K562 (cell line): ENCODE results near the gene SLC7A8. TPM values are rescaled to one million over a fixed set of nuclear protein-coding genes. Genes with fewer than 3 reads are reported as not detected.
A peak's percentile ranks its signal among the peaks of the same experiment; 100 is the strongest.

Experiments used
- CREB3L1 ChIP-seq: fragments of 450-650 bp; IDR thresholded peaks from 2 replicates; pipeline ENCODE4 v1.6.1; 2014; ENCODE audit warnings: low read depth, mild to moderate bottlenecking, moderate library complexity, borderline replicate concordance
- CSDE1 ChIP-seq, 2 experiments: fragments of 450-650 bp; IDR thresholded peaks; 2 replicates each; pipeline ENCODE4 v1.6.1; 2016; ENCODE audit warnings: mild to moderate bottlenecking in 1 of 2
- DNMT1 ChIP-seq: fragments of 450-650 bp; IDR thresholded peaks from 2 replicates; pipeline ENCODE4 v1.6.1; 2016; ENCODE audit warnings: antibody characterized with exemption, mild to moderate bottlenecking
- DPF2 ChIP-seq: fragments of 450-650 bp; IDR thresholded peaks from 2 replicates; pipeline ENCODE4 v1.6.1; 2016
- E2F1 ChIP-seq: sonication (generic); formaldehyde crosslinking; IDR thresholded peaks from 2 replicates; pipeline ENCODE4 v1.8.1; 2023; ENCODE audit warnings: mild to moderate bottlenecking, missing genetic modification reagents, moderate library complexity
- ESRRB ChIP-seq: fragments of 250-450 bp; sonication (Bioruptor Pico); IDR thresholded peaks from 2 replicates; pipeline ENCODE4 v1.5.0; 2020; ENCODE audit warnings: mild to moderate bottlenecking, moderate library complexity, borderline replicate concordance
- GABPB1 ChIP-seq: sonication (generic); formaldehyde crosslinking; IDR thresholded peaks from 2 replicates; pipeline ENCODE4 v1.8.0; 2022; ENCODE audit warnings: mild to moderate bottlenecking, missing genetic modification reagents
- ILF3 ChIP-seq: fragments of 450-650 bp; IDR thresholded peaks from 2 replicates; pipeline ENCODE4 v1.6.1; 2018; ENCODE audit warnings: antibody characterized with exemption, mild to moderate bottlenecking, moderate library complexity, borderline replicate concordance
- MTA1 ChIP-seq: fragments of 450-650 bp; IDR thresholded peaks from 2 replicates; pipeline ENCODE4 v1.6.1; 2017; ENCODE audit warnings: borderline replicate concordance
- NCOA4 ChIP-seq: fragments of 450-650 bp; IDR thresholded peaks from 2 replicates; pipeline ENCODE4 v1.6.1; 2018; ENCODE audit warnings: mild to moderate bottlenecking; ENCODE audit not compliant: partially characterized antibody
- NCOR1 ChIP-seq: fragments of 450-650 bp; IDR thresholded peaks from 2 replicates; pipeline ENCODE4 v1.6.1; 2016; ENCODE audit warnings: mild to moderate bottlenecking, moderate library complexity
- PRDM10 ChIP-seq: fragments of 450-650 bp; IDR thresholded peaks from 2 replicates; pipeline ENCODE4 v1.6.1; 2018; ENCODE audit not compliant: partially characterized antibody
- PTTG1 ChIP-seq: fragments of 450-650 bp; IDR thresholded peaks from 2 replicates; pipeline ENCODE4 v1.6.1; 2016; ENCODE audit warnings: low read depth, mild to moderate bottlenecking, missing genetic modification characterization, missing compliant biosample characterization
- RAD21 ChIP-seq, 2 experiments: fragments of 250-450 bp in 1 of 2; fragments of 450-650 bp in 1 of 2; sonication (Bioruptor Pico) in 1 of 2; formaldehyde crosslinking in 1 of 2; IDR thresholded peaks in 1 of 2; conservative IDR thresholded peaks in 1 of 2; 2 replicates each; pipeline versions ENCODE4 v1.4.0 to v1.8.0; 2020 to 2022; ENCODE audit warnings: mild to moderate bottlenecking in 2 of 2, moderate library complexity in 1 of 2
- SMARCE1 ChIP-seq: fragments of 450-650 bp; IDR thresholded peaks from 2 replicates; pipeline ENCODE4 v1.7.1; 2016; ENCODE audit warnings: mild to moderate bottlenecking
- ZNF79 ChIP-seq: fragments of 250-450 bp; sonication (Bioruptor Pico); IDR thresholded peaks from 2 replicates; pipeline ENCODE4 v1.4.0; 2020; ENCODE audit warnings: low read depth, mild to moderate bottlenecking, moderate library complexity
- polyA plus RNA-seq, 8 experiments: library from polyadenylated mRNA; depleted of rRNA in 4 of 8; stranded (reverse) in 5 of 8; unstranded in 3 of 8; fragments of >200 nt; fragmentation: Nextera tagmentation in 2 of 8; fragmentation: Illumina TruSeq in 1 of 8; extraction: Ambion mirVana in 2 of 8; extraction: Trizol in 1 of 8; gene quantifications; 2 replicates each; pipeline versions ENCODE4 v1.2.1 to v1.2.3, GENCODE V29; 2011 to 2014; ENCODE audit warnings: inconsistent platforms in 1 of 8, missing spikeins in 1 of 8
- total RNA-seq, 7 experiments: library from RNA; depleted of rRNA in 6 of 7; stranded (reverse); fragments of >200 nt in 6 of 7; fragmentation: Illumina TruSeq in 2 of 7; extraction: Trizol in 2 of 7; gene quantifications; 2 replicates each; pipeline versions ENCODE4 v1.2.1 to v1.2.3, GENCODE V29; 2011 to 2021; ENCODE audit warnings: low replicate concordance in 1 of 7

SLC7A8 gene
- total and polyA plus RNA-seq, 9 of the 15 experiments (the other 6 are each of a cell fraction or from before 2014, with no cell fraction given), result 2.0 to 33.0 (median 6.0) TPM

- TF ChIP-seq SMARCE1 (peak; percentile 83), CREB3L1 (no peak), CSDE1 (IDR thresholded peaks at IDR 0.05) (0 out of 4 replicates have a peak, but pooled peaks of 1 of the 2 experiments have one; percentile 44), MTA1 (peak; percentile 63; the same call in 1 of the 2 replicates), RAD21 (CRISPR knock-in tag; conservative IDR thresholded peaks at IDR 0.05 in 1 of 2, IDR thresholded peaks at IDR 0.05 in 1 of 2) (0 out of 4 replicates have a peak, but pooled peaks of 1 of the 2 experiments have one; percentile 13), DPF2 (peak; percentile 73), DNMT1 (0 out of 2 replicates have a peak, but pooled peaks have one; percentile 83), NCOA4 (peak; percentile 67), ESRRB (CRISPR knock-in tag) (no peak), PRDM10 (peak; percentile 4), E2F1 (no peak), NCOR1 (no peak), GABPB1 (CRISPR knock-in tag) (no peak), ILF3 (no peak), ZNF79 (CRISPR knock-in tag) (no peak), PTTG1 (no peak)
Measured at GRCh38 chr14:23093991-23094665, 89.3 kb downstream of the SLC7A8 start (continued).
